ENCODE data around the gene FAM177B. TPM values are rescaled to one million over a fixed set of nuclear protein-coding genes. Genes with fewer than 3 reads are reported as not detected.

FAM177B gene
- total RNA-seq, 1 experiment from 2014 or later: not detected

GRCh38 chr1:222702210-222702609, 34.8 kb upstream of the FAM177B start:
- no peak overlapping the region for H3K4me3 Mint-ChIP-seq (ENCODE audit: unreplicated experiment)
- DNase-seq: no peak
- peaks cover 7% of the 10 kb centered on the region for H3K4me1 Mint-ChIP-seq (ENCODE audit: low read depth, unreplicated experiment)
- H3K36me3 Mint-ChIP-seq (ENCODE audit: insufficient read depth, unreplicated experiment): peaks cover 18% of the 10 kb centered on the region
- H3K9me3 Mint-ChIP-seq (ENCODE audit: unreplicated experiment): no peaks in the 10 kb centered on the region
- no peak overlapping the region for H3K27ac Mint-ChIP-seq (ENCODE audit: unreplicated experiment)
- H3K27me3 Mint-ChIP-seq (ENCODE audit: insufficient read depth, unreplicated experiment): no peaks in the 10 kb centered on the region
- Histone ChIP-seq H3K4me1 (0 out of 2 replicates have a peak, but pooled peaks cover 8% of the 10 kb centered on the region), H3K36me3 (ENCODE audit: control insufficient read depth, insufficient read depth, low read length) (no peaks in the 10 kb centered on the region), H3K9me3 (no peaks in the 10 kb centered on the region), H3K27me3 (replicated peaks; ENCODE audit: control insufficient read depth, insufficient read depth, low read length) (no peaks in the 10 kb centered on the region), H3K4me3 (ENCODE audit: low read depth, low read length) (no peak overlapping the region)
- CTCF ChIA-PET: no interaction called here
- intact Hi-C loops (cut with micrococcal nuclease; ENCODE audit: unreplicated experiment): no loop called here
- BruUV-seq (replicated peaks): no TSS peak
- no peak for TF ChIP-seq CTCF (IDR thresholded peaks at IDR 0.05; ENCODE audit: insufficient read depth in 1 of 2, low read depth in 1 of 2, low read length in 1 of 2, severe bottlenecking in 1 of 2, unreplicated experiment in 1 of 2)
- POLR2A ChIA-PET: no interaction called here

- no peak for DNase-seq
- BruUV-seq (replicated peaks): no TSS peak
- TF ChIP-seq CTCF (IDR thresholded peaks at IDR 0.05; ENCODE audit: insufficient read depth in 1 of 2, low read depth in 1 of 2, low read length in 1 of 2, severe bottlenecking in 1 of 2, unreplicated experiment in 1 of 2): no peak
- H3K4me3 Mint-ChIP-seq (ENCODE audit: unreplicated experiment): no peak overlapping the region
- H3K27me3 Mint-ChIP-seq (ENCODE audit: insufficient read depth, unreplicated experiment): no peaks in the 10 kb centered on the region
- no peaks in the 10 kb centered on the region for H3K9me3 Mint-ChIP-seq (ENCODE audit: unreplicated experiment)
- H3K27ac Mint-ChIP-seq (ENCODE audit: unreplicated experiment): no peak overlapping the region
- Histone ChIP-seq H3K4me3 (ENCODE audit: low read depth, low read length) (no peak overlapping the region), H3K4me1 (0 out of 2 replicates have a peak, but pooled peaks cover 8% of the 10 kb centered on the region), H3K36me3 (ENCODE audit: control insufficient read depth, insufficient read depth, low read length) (no peaks in the 10 kb centered on the region), H3K27me3 (replicated peaks; ENCODE audit: control insufficient read depth, insufficient read depth, low read length) (no peaks in the 10 kb centered on the region), H3K9me3 (no peaks in the 10 kb centered on the region)
- H3K36me3 Mint-ChIP-seq (ENCODE audit: insufficient read depth, unreplicated experiment): peaks cover 16% of the 10 kb centered on the region
- intact Hi-C loops (cut with micrococcal nuclease; ENCODE audit: unreplicated experiment): no loop called here
- POLR2A ChIA-PET: no interaction called here
- CTCF ChIA-PET: no interaction called here
- H3K4me1 Mint-ChIP-seq (ENCODE audit: low read depth, unreplicated experiment): peaks cover 7% of the 10 kb centered on the region
Measured at GRCh38 chr1:222704260-222704659, 32.7 kb upstream of the FAM177B start.

- ChIA-PET POLR2A (no interaction called here), CTCF (no interaction called here)
- BruUV-seq (replicated peaks): no TSS peak
- Mint-ChIP-seq H3K27ac (ENCODE audit: unreplicated experiment) (no peak overlapping the region), H3K27me3 (ENCODE audit: insufficient read depth, unreplicated experiment) (no peaks in the 10 kb centered on the region), H3K4me1 (ENCODE audit: low read depth, unreplicated experiment) (peaks cover 7% of the 10 kb centered on the region), H3K9me3 (ENCODE audit: unreplicated experiment) (no peaks in the 10 kb centered on the region), H3K4me3 (ENCODE audit: unreplicated experiment) (no peak overlapping the region), H3K36me3 (ENCODE audit: insufficient read depth, unreplicated experiment) (peaks cover 9% of the 10 kb centered on the region)
- H3K4me1 ChIP-seq: peaks cover 11% of the 10 kb centered on the region; the same call in 1 of the 2 replicates
- DNase-seq: no peak
- intact Hi-C loops (cut with micrococcal nuclease; ENCODE audit: unreplicated experiment): no loop called here
- no peaks in the 10 kb centered on the region for H3K36me3 ChIP-seq (ENCODE audit: control insufficient read depth, insufficient read depth, low read length)
- no peaks in the 10 kb centered on the region for H3K27me3 ChIP-seq (replicated peaks; ENCODE audit: control insufficient read depth, insufficient read depth, low read length)
- no peaks in the 10 kb centered on the region for H3K9me3 ChIP-seq
- no peak overlapping the region for H3K4me3 ChIP-seq (ENCODE audit: low read depth, low read length)
- peak in 1 of 2 experiments; percentile 12 for TF ChIP-seq CTCF (IDR thresholded peaks at IDR 0.05; ENCODE audit: insufficient read depth in 1 of 2, low read depth in 1 of 2, low read length in 1 of 2, severe bottlenecking in 1 of 2, unreplicated experiment in 1 of 2)
Measured at GRCh38 chr1:222706815-222707214, 30.2 kb upstream of the FAM177B start.
